IMR-90 (cell line): ENCODE results near the gene CRISPLD2. TPM values are rescaled to one million over a fixed set of nuclear protein-coding genes. Genes with fewer than 3 reads are reported as not detected.

Experiments
- ATAC-seq: fragments of 200-7000 bp; cut with Tn5 transposase; 2 replicates; pipeline ENCODE4 v1.9.1; 2020; ENCODE audit warnings: low read depth, mild to moderate bottlenecking, moderate library complexity
- BruUV-seq: library from RNA; stranded (reverse); fragments of 400-500 nt; replicated peaks from 2 replicates; lab custom pipeline; 2021; lab: Mats Ljungman, UMichigan
- CTCF ChIA-PET: fragments of 300-600 bp; formaldehyde crosslinking; extraction: SDS; loops from one replicate; lab custom pipeline; 2021; ENCODE audit warnings: antibody characterized with exemption; lab: Yijun Ruan, JAX
- POLR2A ChIA-PET: fragments of 300-600 bp; sonication (Branson Sonifier 250); formaldehyde crosslinking; loops from one replicate; lab custom pipeline; 2022; ENCODE audit warnings: antibody characterized with exemption; ENCODE audit not compliant: unreplicated experiment; lab: Charles Lee
- DNase-seq: peaks from one replicate; pipeline ENCODE4 v3.0.0; 2013
- H2AFZ ChIP-seq: replicated peaks from 2 replicates; pipeline ENCODE3; 2013; ENCODE audit warnings: low read length, mild to moderate bottlenecking; ENCODE audit not compliant: poor library complexity
- H2AK5ac ChIP-seq: 2 replicates; pipeline ENCODE4 v1.6.1; 2013; ENCODE audit warnings: low read depth, low read length, inconsistent platforms
- H2AK9ac ChIP-seq: replicated peaks from 2 replicates; pipeline ENCODE3; 2013; ENCODE audit warnings: mild to moderate bottlenecking, low read depth, low read length, moderate library complexity; ENCODE audit not compliant: poor library complexity
- H2BK120ac ChIP-seq: 2 replicates; pipeline ENCODE4 v1.6.1; 2013; ENCODE audit warnings: low read depth, low read length, inconsistent platforms
- H2BK15ac ChIP-seq: 3 replicates; pipeline ENCODE4 v1.6.1; 2013; ENCODE audit warnings: low read depth, low read length, inconsistent platforms
- H2BK20ac ChIP-seq: 2 replicates; pipeline ENCODE4 v1.6.1; 2013; ENCODE audit warnings: low read depth, mild to moderate bottlenecking, inconsistent platforms, low read length, moderate library complexity
- H2BK5ac ChIP-seq: 2 replicates; pipeline ENCODE4 v1.6.1; 2013; ENCODE audit warnings: mild to moderate bottlenecking, low read depth, low read length, inconsistent platforms; ENCODE audit not compliant: poor library complexity, severe bottlenecking
- H3K14ac ChIP-seq: replicated peaks from 2 replicates; pipeline ENCODE4 v1.6.1; 2013; ENCODE audit warnings: low read depth, low read length, inconsistent platforms
- H3K18ac ChIP-seq: 2 replicates; pipeline ENCODE4 v1.6.1; 2013; ENCODE audit warnings: low read depth, low read length, control low read depth
- H3K23ac ChIP-seq: 2 replicates; pipeline ENCODE4 v1.6.1; 2013; ENCODE audit warnings: low read depth, low read length, inconsistent platforms
- H3K27ac ChIP-seq: 2 replicates; pipeline ENCODE4 v1.5.1; 2013; ENCODE audit warnings: mild to moderate bottlenecking, control low read depth, low read length; ENCODE audit not compliant: insufficient read depth
- H3K27me3 ChIP-seq: 2 replicates; pipeline ENCODE4 v1.6.1; 2013; ENCODE audit warnings: low read length; ENCODE audit not compliant: control insufficient read depth, insufficient read depth
- H3K36me3 ChIP-seq: 2 replicates; pipeline ENCODE4 v1.6.1; 2013; ENCODE audit warnings: low read length, mixed read lengths; ENCODE audit not compliant: control insufficient read depth, insufficient read depth
- H3K4ac ChIP-seq: 2 replicates; pipeline ENCODE4 v1.6.1; 2013; ENCODE audit warnings: low read depth, low read length, inconsistent platforms
- H3K4me1 ChIP-seq: 2 replicates; pipeline ENCODE4 v1.6.1; 2013; ENCODE audit warnings: low read length, mixed read lengths; ENCODE audit not compliant: control insufficient read depth, insufficient read depth
- H3K4me2 ChIP-seq: 2 replicates; pipeline ENCODE4 v1.6.1; 2013; ENCODE audit warnings: low read depth, mild to moderate bottlenecking, control low read depth, low read length, moderate library complexity
- H3K4me3 ChIP-seq: 2 replicates; pipeline ENCODE4 v1.5.1; 2013; ENCODE audit warnings: low read depth, mild to moderate bottlenecking, control low read depth, low read length, moderate library complexity; ENCODE audit not compliant: insufficient read depth
- H3K56ac ChIP-seq: 2 replicates; pipeline ENCODE4 v1.6.1; 2013; ENCODE audit warnings: low read length, inconsistent platforms; ENCODE audit not compliant: insufficient read depth; ENCODE audit errors: extremely low read depth
- H3K79me1 ChIP-seq, 2 experiments: 2 replicates each; pipeline ENCODE4 v1.6.1; 2013; ENCODE audit warnings: low read length in 2 of 2, inconsistent platforms in 1 of 2, low read depth in 1 of 2
- H3K9ac ChIP-seq: 2 replicates; pipeline ENCODE4 v1.6.1; 2013; ENCODE audit warnings: low read depth, low read length, control low read depth
- H3K9me1 ChIP-seq: 2 replicates; pipeline ENCODE4 v1.6.1; 2013; ENCODE audit warnings: low read length, inconsistent platforms; ENCODE audit not compliant: insufficient read depth
- H3K9me3 ChIP-seq: 2 replicates; pipeline ENCODE4 v1.6.1; 2013; ENCODE audit warnings: low read length; ENCODE audit not compliant: control insufficient read depth, insufficient read depth
- H4K20me1 ChIP-seq: 2 replicates; pipeline ENCODE4 v1.6.1; 2013; ENCODE audit warnings: low read length, inconsistent platforms; ENCODE audit not compliant: insufficient read depth
- H4K5ac ChIP-seq: 2 replicates; pipeline ENCODE4 v1.6.1; 2013; ENCODE audit warnings: mild to moderate bottlenecking, low read depth, low read length, control low read depth
- H4K8ac ChIP-seq, 2 experiments: 2 replicates each; pipeline ENCODE4 v1.6.1; 2013; ENCODE audit warnings: low read depth in 2 of 2, low read length in 2 of 2, control low read depth in 1 of 2, inconsistent platforms in 1 of 2
- H4K91ac ChIP-seq: 2 replicates; pipeline ENCODE4 v1.6.1; 2013; ENCODE audit warnings: low read depth, low read length, inconsistent platforms; ENCODE audit not compliant: insufficient read depth
- MAFK ChIP-seq: IDR thresholded peaks from 2 replicates; pipeline ENCODE4 v1.6.1; 2012; ENCODE audit warnings: low read depth, low read length, improper control_type of control experiment
- WGBS, 2 experiments: methylation state at CpG; one replicate each; pipeline versions ENCODE4 v1.1.5 to v1.1.7; 2013; ENCODE audit warnings: missing lambda C conversion rate in 2 of 2; ENCODE audit not compliant: insufficient read length in 1 of 2; ENCODE audit errors: extremely low coverage in 2 of 2; 5-methylcytosine and 5-hydroxymethylcytosine counted together
- dilution Hi-C: fragments of 300-500 bp; cut with HindIII; formaldehyde crosslinking; loops from one replicate; pipeline ENCODE4 v1.14.3; 2018; ENCODE audit warnings: low sequenced_read_pairs; ENCODE audit not compliant: unreplicated experiment
- in situ Hi-C: fragments of 300-500 bp; cut with MboI; formaldehyde crosslinking; loops from 3 replicates; pipeline ENCODE4 v1.14.3; 2019; ENCODE audit warnings: low sequenced_read_pairs, inconsistent platforms, mixed read lengths
- intact Hi-C: fragments of 100-400 bp; cut with micrococcal nuclease; formaldehyde crosslinking; loops from 2 replicates; pipeline ENCODE4 v1.10.0; 2022
- polyA plus RNA-seq, 3 experiments: library from polyadenylated mRNA; depleted of rRNA; stranded (reverse); fragments of >200 nt; gene quantifications; 2 replicates each; pipeline ENCODE4 v1.2.3, GENCODE V29; 2012; ENCODE audit warnings: low replicate concordance in 1 of 3
- total RNA-seq: library from RNA; depleted of rRNA; stranded (reverse); fragments of >200 nt; gene quantifications from 2 replicates; pipeline ENCODE4 v1.2.3, GENCODE V29; 2012

The CRISPLD2 gene
- total and polyA plus RNA-seq, 2 of the 4 experiments (the other 2 are of a cell fraction): 23.1 to 37.5 TPM

GRCh38 chr16:84892097-84892496 lies 72.3 kb downstream of the CRISPLD2 start:
- H3K23ac ChIP-seq: no peak overlapping the region
- H3K27ac ChIP-seq: no peak overlapping the region
- no peak for TF ChIP-seq MAFK
- H3K4me3 ChIP-seq: no peak overlapping the region
- H3K56ac ChIP-seq: no peak overlapping the region
- no peak overlapping the region for H4K5ac ChIP-seq
- H3K27me3 ChIP-seq: no peaks in the 10 kb centered on the region
- H4K20me1 ChIP-seq: no peaks in the 10 kb centered on the region
- ChIA-PET POLR2A (no interaction called here), CTCF (no interaction called here)
- H3K36me3 ChIP-seq: peaks cover 60% of the 10 kb centered on the region
- intact Hi-C loops: no loop called here
- no peak overlapping the region for H3K4me2 ChIP-seq
- no peak overlapping the region for H2BK15ac ChIP-seq
- dilution Hi-C loops: no loop called here
- no peak overlapping the region for H2AK9ac ChIP-seq
- peaks cover 7% of the 10 kb centered on the region for H3K9me1 ChIP-seq
- no peak overlapping the region for H2AFZ ChIP-seq
- no peak overlapping the region for H2BK5ac ChIP-seq
- in situ Hi-C loops: no loop called here
- H3K79me1 ChIP-seq: no peaks in the 10 kb centered on the region
- H3K14ac ChIP-seq: no peak overlapping the region
- H3K9me3 ChIP-seq: peaks cover 2% of the 10 kb centered on the region; the same call in 1 of the 2 replicates
- H3K4ac ChIP-seq: no peak overlapping the region
- no peak overlapping the region for H2AK5ac ChIP-seq
- DNase-seq (no peak), ATAC-seq (no peak)
- 76% methylated on average over 7 of the region's 10 CpGs; no CpG with 5 or more reads in 1 of the 2 experiments for WGBS, 2 experiments
- H3K4me1 ChIP-seq: 0 out of 2 replicates have a peak, but pooled peaks cover 2% of the 10 kb centered on the region
- no peak overlapping the region for H3K9ac ChIP-seq
- H2BK20ac ChIP-seq: no peak overlapping the region
- BruUV-seq: no TSS peak
- H2BK120ac ChIP-seq: no peak overlapping the region
- no peak overlapping the region for H4K8ac ChIP-seq
- H4K91ac ChIP-seq: no peak overlapping the region
- no peak overlapping the region for H3K18ac ChIP-seq
